HG02885 (cell line): ENCODE measurements around the gene NMT2.
"Not testable (repeated sequence)": the region's sequence is repeated elsewhere in the genome, so short reads cannot be mapped to it uniquely, and the experiment has no call there.

Experiments used
- ATAC-seq: cut with Tn5 transposase; IDR thresholded peaks from one replicate; pipeline ENCODE4 v1.9.1; 2021; ENCODE audit warnings: mild to moderate bottlenecking; ENCODE audit not compliant: unreplicated experiment, poor library complexity

The NMT2 gene

DNA sequence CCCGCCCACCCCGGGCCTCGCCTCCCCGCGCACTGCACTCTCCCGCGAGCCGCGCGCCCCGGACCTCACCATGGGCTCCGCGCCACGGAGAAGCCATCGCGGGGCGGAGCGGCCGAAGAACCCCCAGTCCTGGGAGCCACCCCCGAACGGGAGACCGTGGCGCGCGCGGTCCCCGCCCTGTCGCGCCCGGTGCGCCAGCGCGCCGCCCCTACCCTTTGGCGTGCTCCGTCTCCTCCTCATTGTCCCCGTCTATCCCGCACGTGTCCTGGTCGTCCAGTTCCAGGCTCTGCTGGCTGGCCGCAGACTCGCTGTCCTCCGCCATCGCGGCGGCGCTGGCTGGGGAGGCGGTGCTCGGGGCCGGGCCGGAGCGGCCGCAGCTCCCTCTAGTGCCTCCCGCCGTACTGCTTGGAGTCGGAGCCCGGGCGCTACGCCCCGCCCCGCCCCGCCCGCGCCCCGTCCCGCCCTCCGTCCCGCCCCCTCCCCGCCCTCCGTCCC is at the start of gene NMT2:
TSS of gene NMT2 (minus strand) at position 403 of the 495 bp plus-strand sequence. CDS start at position 322, 81 bp downstream.
- peak; percentile 92 for ATAC-seq

- no peak for ATAC-seq
Observed at GRCh38 chr10:15216700-15217099, 48.2 kb upstream of the NMT2 start.

GRCh38 chr10:15214237-15214636 is 45.7 kb upstream of the NMT2 start:
- no peak for ATAC-seq

- no peak for ATAC-seq
Observed at GRCh38 chr10:15213461-15213861, 45.0 kb upstream of the NMT2 start.

GRCh38 chr10:15211464-15211979 is 43.0 kb upstream of the NMT2 start:
- no peak for ATAC-seq

DNA sequence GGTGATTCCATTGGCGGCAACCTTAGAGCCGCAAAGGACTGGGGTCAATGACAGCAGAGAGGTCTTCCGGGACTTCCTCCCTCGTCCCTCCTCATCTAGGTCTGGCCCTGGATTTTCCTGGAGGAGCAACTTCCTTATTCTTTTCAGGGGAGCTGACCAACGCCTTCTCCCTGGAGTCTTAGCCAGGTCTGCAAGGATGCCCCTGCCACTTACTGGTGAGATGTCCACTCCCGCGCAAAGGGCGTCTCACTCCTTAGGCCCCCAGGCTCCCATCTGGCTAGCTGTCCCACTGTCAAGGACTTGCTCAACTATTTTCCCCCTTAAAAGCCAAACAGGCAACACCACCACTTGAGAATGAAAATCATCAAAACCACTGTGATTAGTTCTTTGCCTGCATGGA is 42.0 kb upstream of the NMT2 start:
- no peak for ATAC-seq

- ATAC-seq, result peak; percentile 76
Observed at GRCh38 chr10:15209827-15210509, 41.5 kb upstream of the NMT2 start.

DNA sequence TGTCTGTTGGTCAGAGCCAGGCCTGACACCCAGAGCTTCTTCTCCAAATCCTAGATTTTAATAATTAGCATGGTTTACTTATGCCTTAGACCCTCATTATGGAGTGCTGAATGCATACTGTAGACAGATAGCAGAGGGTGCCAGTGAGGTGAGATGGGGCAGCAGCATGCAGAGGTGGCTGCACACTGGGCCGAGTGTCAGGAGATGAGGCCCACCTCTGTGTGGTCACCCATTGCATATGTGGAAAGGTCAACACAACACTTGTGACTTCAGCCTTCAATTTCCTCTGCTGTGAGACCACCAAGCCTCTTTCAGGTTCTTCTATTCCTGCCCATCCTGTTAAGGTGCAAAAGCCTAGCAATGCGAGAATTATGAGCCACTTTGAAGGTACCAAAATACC is 39.7 kb upstream of the NMT2 start:
- no peak for ATAC-seq

DNA sequence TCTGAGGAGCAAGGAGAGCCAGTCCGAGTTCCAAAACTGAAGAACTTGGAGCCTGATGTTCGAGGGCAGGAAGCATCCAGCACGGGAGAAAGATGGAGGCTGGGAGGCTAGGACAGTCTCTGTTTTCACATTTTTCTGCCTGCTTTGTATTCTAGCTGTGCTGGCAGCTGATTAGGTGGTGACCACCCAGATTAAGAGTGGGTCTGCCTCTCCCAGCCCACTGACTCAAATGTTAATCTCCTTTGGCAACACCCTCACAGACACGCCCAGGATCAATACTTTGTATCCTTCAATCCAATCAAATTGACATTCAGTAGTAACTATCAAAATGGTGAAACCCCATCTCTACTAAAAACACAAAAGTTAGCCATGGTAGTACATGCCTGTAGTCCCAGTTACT is 38.9 kb upstream of the NMT2 start:
- ATAC-seq, result not testable (repeated sequence)

DNA sequence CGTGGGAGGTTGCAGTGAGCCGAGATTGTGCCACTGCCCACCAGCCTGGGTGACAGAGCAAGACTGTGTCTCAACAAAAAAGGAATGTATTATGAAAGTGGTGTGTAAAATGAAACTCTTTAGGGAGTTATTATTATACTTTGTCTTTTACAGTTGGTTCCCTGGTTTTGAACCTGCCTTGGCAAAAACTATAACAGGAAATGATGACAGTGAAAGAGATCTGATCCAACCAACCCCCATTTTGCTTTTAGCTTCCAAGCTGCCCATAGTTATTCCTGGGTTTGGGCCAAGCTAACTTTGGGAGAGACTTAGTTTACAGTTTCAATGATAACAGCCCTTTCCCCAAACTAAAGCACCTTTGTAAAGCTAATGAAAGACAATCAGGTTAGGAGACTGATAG is 34.1 kb upstream of the NMT2 start:
- no peak for ATAC-seq

DNA sequence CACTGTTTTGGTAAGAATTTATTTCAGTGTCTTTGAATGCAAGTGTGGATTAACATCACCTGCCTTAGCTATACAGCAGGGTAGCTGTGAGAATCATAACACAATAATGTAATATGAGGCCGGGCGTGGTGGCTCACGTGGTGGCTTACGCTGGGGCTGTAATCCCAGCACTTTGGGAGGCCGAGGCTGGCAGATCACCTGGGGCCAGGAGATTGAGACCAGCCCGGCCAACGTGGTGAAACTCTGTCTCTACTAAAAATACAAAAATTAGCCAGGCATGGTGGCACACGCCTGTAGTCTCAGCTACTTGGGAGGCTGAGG is 33.8 kb upstream of the NMT2 start:
- not testable (repeated sequence) for ATAC-seq

DNA sequence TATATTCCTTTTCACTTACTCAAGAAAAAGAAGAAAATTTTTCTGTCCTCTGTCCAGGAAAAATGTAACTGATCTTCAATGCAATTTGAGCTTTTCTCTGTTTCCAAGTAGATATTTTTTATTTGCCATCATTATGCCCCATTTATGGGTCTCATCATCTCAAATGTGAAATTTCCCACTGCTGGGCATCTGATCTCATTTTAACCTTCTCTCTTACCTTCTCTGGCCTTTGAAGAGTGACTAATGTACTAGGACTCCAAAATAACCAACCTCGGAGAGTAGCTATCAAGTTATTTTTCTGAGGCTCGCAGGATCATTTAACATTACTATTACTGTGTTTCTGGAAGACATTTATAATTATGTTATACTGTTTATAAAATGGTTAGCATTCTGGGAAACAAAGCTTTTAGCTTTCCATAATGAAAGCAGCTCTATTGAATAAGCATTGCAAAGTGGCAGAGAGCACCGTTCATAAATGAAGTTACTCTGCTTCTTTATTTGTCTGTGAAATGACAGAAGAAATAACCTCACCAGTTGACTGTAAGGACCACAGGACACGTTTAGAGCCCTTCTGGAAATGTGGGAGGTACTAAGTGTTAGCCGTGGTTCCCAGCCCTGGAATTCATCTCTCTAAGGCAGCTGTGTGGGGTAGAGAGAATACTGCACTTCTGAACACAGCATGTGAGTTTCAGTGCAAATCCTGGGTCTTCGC is 33.3 kb upstream of the NMT2 start:
- ATAC-seq, result no peak

- ATAC-seq, result no peak
Observed at GRCh38 chr10:15200626-15201025, 32.1 kb upstream of the NMT2 start.

- ATAC-seq, result no peak
Observed at GRCh38 chr10:15197911-15198310, 29.4 kb upstream of the NMT2 start.

DNA sequence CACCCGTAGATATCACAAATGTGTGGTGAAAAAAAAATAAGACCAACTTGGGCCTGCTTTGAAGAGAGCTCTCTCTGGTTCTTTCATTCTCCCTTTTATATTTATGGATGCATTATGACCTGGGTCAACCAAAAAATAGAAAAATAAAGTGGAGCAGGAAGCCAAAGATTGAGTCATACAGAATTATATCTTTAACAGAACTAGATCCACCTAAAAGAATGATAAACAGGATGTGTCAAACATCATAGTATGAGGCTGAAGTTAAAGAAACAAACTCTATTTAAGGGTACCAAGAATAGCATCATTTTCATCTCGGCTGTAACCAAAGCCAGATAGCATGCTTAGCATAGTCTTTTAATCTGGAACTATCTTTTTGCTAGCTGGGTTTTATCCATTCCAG is 28.8 kb upstream of the NMT2 start:
- no peak for ATAC-seq

GRCh38 chr10:15196021-15196834 is 27.7 kb upstream of the NMT2 start:
- ATAC-seq, result no peak

- ATAC-seq, result no peak
Observed at GRCh38 chr10:15189133-15189885, 20.8 kb upstream of the NMT2 start.

DNA sequence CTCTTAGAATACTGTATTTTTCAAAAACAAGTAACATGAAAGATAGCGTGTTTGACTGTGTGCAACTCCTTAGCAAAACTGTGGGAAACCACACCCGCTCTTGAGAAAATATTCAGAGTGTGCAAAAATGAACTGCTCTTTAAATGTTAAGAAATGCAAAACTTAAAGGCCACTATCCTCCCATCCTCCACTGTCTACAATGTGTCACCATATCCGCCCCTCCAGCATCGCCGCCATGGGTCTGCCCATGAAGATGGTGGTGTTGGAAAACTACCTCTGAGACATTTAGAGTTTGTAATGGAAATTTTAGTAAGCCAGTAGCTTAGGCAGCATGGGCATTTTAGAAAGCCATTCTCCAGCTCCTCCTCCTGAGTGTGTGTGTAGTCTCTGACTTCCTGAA is 20.1 kb upstream of the NMT2 start:
- ATAC-seq, result no peak

DNA sequence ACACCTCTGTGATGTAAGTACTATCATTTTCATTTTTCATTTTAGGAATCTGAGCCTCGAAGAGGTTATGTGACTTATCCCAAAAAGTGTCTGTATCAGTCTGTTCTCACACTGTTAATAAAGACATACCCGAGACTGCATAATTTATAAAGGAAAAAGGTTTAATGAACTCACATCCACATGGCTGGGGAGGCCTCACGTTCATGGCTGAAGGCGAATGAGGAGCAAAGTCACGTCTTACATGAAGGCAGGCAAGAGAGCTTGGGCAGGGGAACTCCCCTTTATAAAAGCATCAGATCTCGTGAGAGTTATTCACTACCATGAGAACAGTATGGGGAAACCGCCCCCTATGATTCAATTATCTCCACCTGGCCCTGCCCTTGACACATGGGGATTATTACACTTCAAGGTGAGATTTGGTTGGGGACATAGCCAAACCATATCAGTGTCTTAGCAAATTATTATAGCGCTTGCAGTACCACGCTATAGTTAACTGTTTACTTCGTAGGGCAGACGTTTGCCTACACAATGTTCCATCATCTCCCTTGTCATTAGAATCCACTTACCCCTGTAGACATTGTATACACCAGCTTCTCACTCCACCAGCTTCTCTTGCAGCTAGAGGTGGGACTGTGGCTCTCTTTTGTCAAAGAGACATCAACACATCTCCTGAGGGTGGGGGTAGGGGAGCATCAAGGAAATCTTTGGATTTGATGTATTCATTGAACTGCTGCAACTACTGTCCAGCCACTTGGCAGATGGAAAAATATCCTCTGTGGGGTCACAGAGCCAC is 15.4 kb upstream of the NMT2 start:
- no peak for ATAC-seq
